ENCODE measurements around the gene LYL1. TPM values are rescaled to one million over a fixed set of nuclear protein-coding genes. Genes with fewer than 3 reads are reported as not detected.

Gene LYL1
- total and polyA plus RNA-seq, 11 donors: 5.2 to 19.1 (median 8.3) TPM

DNA sequence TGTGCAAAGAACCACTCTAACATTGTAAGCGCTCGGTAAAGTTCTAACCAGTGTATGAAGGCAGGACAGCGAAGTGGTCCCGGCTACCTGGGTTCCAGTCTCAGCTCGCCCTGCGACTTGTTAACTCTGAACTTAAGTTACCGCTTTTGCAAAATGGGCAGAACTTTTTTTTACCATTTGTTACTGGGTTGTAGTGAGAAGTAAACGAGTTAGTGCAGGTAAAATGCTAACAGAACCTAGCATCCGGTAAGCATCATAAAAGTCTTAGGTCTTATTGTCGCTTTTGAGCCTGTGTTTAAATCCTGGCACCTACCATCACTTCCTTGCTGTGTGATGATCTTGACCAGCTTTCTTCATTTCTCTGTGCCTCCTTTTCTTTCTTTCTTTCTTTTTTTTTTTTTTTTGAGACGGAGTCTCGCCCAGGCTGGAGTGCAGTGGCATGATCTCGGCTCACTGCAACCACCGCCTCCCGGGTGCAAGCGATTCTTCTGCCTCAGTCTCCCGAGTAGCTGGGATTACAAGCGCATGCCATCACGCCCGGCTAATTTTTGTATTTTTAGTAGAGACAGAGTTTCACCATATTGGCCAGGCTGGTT, 14.6 kb upstream of the LYL1 start:
- intact Hi-C loops (cut with DNase I): loop anchor here in 4 of 10 donors (2.0 to 10.0 kb wide), 3 partner anchors 34 to 148 kb away; partner anchors contain the start of genes IER2 (in 4 of the 4) and STX10 (in 4 of the 4)
- no peak for DNase-seq
- H3K27ac ChIP-seq: peak overlapping the region; percentile 10 to 88 (median 74)
- H3K4me3 ChIP-seq: peak overlapping the region; percentile 72 to 99 (median 92)
- peaks cover 0 to 37% (median 20%) of the 10 kb centered on the region in 9 donors for H3K36me3 ChIP-seq
- no peaks in the 10 kb centered on the region for H3K27me3 ChIP-seq
- TF ChIP-seq CTCF (IDR thresholded peaks at IDR 0.05): no peak
- 15 to 27% (median 18%) methylated on average over 20 of the region's 20 CpGs for WGBS, 4 donors
- H3K4me1 ChIP-seq: peaks cover 5 to 53% (median 35%) of the 10 kb centered on the region in 12 donors
- H3K9me3 ChIP-seq: no peaks in the 10 kb centered on the region
- peak in 2 of 4 donors; percentile 6 to 8 for ATAC-seq

DNA sequence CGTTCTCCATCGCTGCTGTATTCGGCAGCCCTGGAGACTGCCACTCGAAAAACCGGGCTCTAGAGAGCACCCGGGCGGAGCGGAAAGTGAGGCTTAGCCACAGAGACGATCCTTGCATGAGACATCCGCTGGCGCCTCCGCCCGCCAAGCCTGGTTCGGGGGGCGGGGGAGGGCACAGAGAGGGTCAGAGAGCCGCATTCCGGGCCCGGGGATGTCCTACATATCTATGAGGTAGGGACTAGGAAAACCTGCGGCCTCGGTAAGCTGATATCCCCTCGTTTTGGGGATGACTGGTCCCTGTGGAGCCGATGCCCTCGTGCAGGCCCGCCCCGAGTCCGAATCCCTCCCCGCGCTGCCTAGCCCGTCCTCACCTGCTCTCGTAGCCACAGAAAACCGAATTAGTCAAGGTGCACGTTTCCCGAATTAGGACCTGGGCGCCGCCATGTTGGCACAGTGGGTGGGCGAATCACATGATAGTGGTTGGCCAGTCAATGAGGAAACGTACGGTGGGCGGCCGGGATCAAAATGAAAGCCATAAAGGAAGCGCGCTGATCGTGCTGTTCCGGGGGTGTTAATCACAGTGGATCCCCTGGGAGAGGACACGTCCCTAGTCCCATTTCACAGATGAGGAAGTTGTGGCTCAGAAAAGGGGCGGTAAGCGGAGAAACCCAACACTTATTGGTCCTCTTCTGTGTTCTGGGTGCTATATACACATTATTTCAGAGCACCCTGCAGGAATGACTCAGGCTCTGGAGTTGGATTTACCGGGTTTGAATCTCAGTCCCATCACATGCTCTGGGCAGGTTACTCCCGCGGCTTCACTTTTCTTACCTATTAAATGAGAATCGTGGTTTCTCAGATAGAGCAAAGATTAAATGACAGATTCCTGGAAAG, 13.9 kb upstream of the LYL1 start, which contains the start of gene TRMT1:
TSS of gene TRMT1 (minus strand) at position 459 of the 894 bp plus-strand sequence. CDS start at position 118, 341 bp downstream.
- Histone ChIP-seq H3K4me3 (peak within 1 kb of the TSS; percentile 72 to 99 (median 92)), H3K27ac (peak within 1 kb of the TSS; percentile 10 to 88 (median 74)), H3K9me3 (no peaks in the 10 kb centered on the region), H3K27me3 (no peaks in the 10 kb centered on the region), H3K4me1 (peaks cover 5 to 49% (median 35%) of the 10 kb centered on the region in 12 donors), H3K36me3 (peaks cover 0 to 37% (median 25%) of the 10 kb centered on the region in 9 donors)
- WGBS, 4 donors: 0 to 1% (median 0%) methylated on average over 37 to 51 of the region's 51 CpGs
- TF ChIP-seq CTCF (IDR thresholded peaks at IDR 0.05) (no peak), POLR2A (IDR thresholded peaks at IDR 0.05) (no peak)
- intact Hi-C loops (cut with DNase I): loop anchor here in 4 of 10 donors (2.0 to 10.0 kb wide), 3 partner anchors 34 to 148 kb away; partner anchors contain the start of genes IER2 (in 4 of the 4) and STX10 (in 4 of the 4)
- peak; percentile 76 to 91 (median 80) for ATAC-seq
- DNase-seq: peak; percentile 93 to 95 (median 94)

DNA sequence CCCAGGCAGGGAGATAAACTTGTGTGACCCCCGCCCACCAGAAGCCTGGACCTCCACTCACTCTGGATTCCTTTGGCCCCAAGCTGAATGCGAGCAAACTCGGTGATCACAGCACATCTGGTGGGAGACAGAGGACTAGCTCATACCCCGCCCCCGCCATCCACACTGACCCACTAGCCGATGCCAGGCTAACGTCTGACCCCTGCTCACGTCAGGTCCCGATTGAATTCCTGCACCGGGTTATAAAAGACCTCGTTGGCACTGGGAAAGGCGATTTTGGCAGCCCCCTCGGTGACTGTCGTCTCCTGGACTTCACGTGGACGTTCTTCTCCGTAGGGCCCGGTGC, 13.3 kb upstream of the LYL1 start:
- peaks cover 5 to 45% (median 35%) of the 10 kb centered on the region in 12 donors for H3K4me1 ChIP-seq
- H3K27me3 ChIP-seq: no peaks in the 10 kb centered on the region
- H3K36me3 ChIP-seq: peaks cover 0 to 37% (median 25%) of the 10 kb centered on the region in 9 donors
- no peak for TF ChIP-seq CTCF (IDR thresholded peaks at IDR 0.05)
- no peak for TF ChIP-seq POLR2A (IDR thresholded peaks at IDR 0.05)
- peak overlapping the region; percentile 72 to 99 (median 92) for H3K4me3 ChIP-seq
- WGBS, 4 donors: 0 to 3% (median 2%) methylated on average over 14 to 18 of the region's 18 CpGs
- peak overlapping the region in 8 of 12 donors; percentile 62 to 88 (median 78) for H3K27ac ChIP-seq
- DNase-seq (no peak), ATAC-seq (no peak)
- intact Hi-C loops (cut with DNase I): loop anchor here in 4 of 10 donors (2.0 to 10.0 kb wide), 3 partner anchors 35 to 149 kb away; partner anchors contain the start of genes IER2 (in 4 of the 4) and STX10 (in 4 of the 4)
- no peaks in the 10 kb centered on the region for H3K9me3 ChIP-seq
